ENCODE measurements around the gene HS3ST5. TPM values are rescaled to one million over a fixed set of nuclear protein-coding genes. Genes with fewer than 3 reads are reported as not detected.
"Not testable (repeated sequence)": the region's sequence is repeated elsewhere in the genome, so short reads cannot be mapped to it uniquely, and the experiment has no call there.

Gene HS3ST5
- total RNA-seq, 2 donors from 2014 or later = 0.31 to 2.0 TPM

DNA sequence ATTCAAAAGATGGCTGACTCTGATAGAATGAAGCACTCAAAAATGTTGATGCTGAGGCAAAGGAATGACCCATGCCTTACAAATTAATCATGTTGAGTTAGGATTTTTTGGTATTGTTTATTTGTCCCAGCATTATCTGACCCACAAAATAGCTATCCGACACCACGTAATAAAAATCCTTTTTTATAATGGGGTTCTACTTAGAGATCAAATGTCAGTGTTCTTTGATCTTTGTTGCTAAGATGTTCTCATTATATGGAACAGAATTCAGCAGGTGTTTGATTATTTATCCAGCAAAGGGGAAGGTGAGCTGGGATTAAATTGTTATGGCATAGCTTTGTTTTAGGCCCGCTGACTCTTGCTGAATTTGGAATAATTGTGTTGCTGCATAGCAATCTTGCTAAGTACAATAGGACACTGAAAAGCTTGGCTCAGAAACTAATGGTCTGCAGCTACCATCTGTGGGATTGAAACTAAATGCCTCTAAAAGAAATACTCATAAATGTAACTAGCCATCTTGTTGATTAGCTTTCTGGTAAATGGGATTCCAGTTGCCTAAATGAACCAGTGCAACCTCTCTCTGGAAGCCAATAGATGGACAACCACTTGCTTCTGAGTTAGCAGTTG lies 191.6 kb downstream of the HS3ST5 start:
- Histone ChIP-seq H3K27ac (ENCODE audit: low read depth, low read length) (no peak overlapping the region), H3K4me1 (ENCODE audit: control insufficient read depth, insufficient read depth, low read length) (no peaks in the 10 kb centered on the region), H3K9me3 (ENCODE audit: control insufficient read depth, low read length) (peaks cover 8% of the 10 kb centered on the region), H3K9ac (ENCODE audit: extremely low read depth, low read length, poor library complexity, severe bottlenecking) (no peak overlapping the region), H3K36me3 (ENCODE audit: control insufficient read depth, insufficient read depth, low read length) (no peaks in the 10 kb centered on the region), H3K4me3 (ENCODE audit: low read length) (no peak overlapping the region), H3K27me3 (ENCODE audit: control insufficient read depth, insufficient read depth, low read length, poor library complexity, severe bottlenecking) (no peaks in the 10 kb centered on the region)
- TF ChIP-seq, protein P1, sequence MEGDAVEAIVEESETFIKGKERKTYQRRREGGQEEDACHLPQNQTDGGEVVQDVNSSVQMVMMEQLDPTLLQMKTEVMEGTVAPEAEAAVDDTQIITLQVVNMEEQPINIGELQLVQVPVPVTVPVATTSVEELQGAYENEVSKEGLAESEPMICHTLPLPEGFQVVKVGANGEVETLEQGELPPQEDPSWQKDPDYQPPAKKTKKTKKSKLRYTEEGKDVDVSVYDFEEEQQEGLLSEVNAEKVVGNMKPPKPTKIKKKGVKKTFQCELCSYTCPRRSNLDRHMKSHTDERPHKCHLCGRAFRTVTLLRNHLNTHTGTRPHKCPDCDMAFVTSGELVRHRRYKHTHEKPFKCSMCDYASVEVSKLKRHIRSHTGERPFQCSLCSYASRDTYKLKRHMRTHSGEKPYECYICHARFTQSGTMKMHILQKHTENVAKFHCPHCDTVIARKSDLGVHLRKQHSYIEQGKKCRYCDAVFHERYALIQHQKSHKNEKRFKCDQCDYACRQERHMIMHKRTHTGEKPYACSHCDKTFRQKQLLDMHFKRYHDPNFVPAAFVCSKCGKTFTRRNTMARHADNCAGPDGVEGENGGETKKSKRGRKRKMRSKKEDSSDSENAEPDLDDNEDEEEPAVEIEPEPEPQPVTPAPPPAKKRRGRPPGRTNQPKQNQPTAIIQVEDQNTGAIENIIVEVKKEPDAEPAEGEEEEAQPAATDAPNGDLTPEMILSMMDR (conservative IDR thresholded peaks at IDR 0.05) = no peak
- Mint-ChIP-seq H3K36me3 (ENCODE audit: low read depth) (peaks cover 3% of the 10 kb centered on the region), H3K4me3 (no peak overlapping the region), H3K27ac (no peak overlapping the region), H3K9me3 (peaks cover 9% of the 10 kb centered on the region), H3K4me1 (no peaks in the 10 kb centered on the region), H3K27me3 (ENCODE audit: insufficient read depth) (no peaks in the 10 kb centered on the region)
- WGBS, 2 experiments (ENCODE audit: insufficient coverage in 1 of 2, insufficient read length in 1 of 2) = 95 to 100% methylated on average over 3 of the region's 3 CpGs
- no peak for DNase-seq

DNA sequence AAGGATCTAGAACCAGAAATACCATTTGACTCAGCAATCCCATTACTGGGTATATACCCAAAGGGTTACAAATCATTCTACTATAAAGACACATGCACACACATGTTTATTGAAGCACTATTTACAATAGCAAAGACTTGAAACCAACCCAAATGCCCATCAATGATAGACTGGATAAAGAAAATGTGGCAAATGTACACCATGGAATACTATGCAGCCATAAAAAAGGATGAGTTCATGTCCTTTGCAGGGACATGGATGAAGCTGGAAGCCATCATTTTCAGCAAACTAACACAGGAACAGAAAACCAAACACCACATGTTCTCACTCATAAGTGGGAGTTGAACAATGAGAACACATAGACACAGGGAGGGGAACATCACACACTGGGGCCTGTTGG lies 193.6 kb downstream of the HS3ST5 start:
- not testable (repeated sequence) for H3K27ac ChIP-seq (ENCODE audit: low read depth, low read length); DNase-seq; H3K9ac ChIP-seq (ENCODE audit: extremely low read depth, low read length, poor library complexity, severe bottlenecking); H3K36me3 ChIP-seq (ENCODE audit: control insufficient read depth, insufficient read depth, low read length); H3K27me3 ChIP-seq (ENCODE audit: control insufficient read depth, insufficient read depth, low read length, poor library complexity, severe bottlenecking); H3K36me3 Mint-ChIP-seq (ENCODE audit: low read depth); H3K4me3 ChIP-seq (ENCODE audit: low read length); H3K4me1 ChIP-seq (ENCODE audit: control insufficient read depth, insufficient read depth, low read length); H3K9me3 ChIP-seq (ENCODE audit: control insufficient read depth, low read length); H3K27ac Mint-ChIP-seq; H3K9me3 Mint-ChIP-seq; H3K27me3 Mint-ChIP-seq (ENCODE audit: insufficient read depth); H3K4me3 Mint-ChIP-seq
- H3K4me1 Mint-ChIP-seq = peaks cover 13% of the 10 kb centered on the region

DNA sequence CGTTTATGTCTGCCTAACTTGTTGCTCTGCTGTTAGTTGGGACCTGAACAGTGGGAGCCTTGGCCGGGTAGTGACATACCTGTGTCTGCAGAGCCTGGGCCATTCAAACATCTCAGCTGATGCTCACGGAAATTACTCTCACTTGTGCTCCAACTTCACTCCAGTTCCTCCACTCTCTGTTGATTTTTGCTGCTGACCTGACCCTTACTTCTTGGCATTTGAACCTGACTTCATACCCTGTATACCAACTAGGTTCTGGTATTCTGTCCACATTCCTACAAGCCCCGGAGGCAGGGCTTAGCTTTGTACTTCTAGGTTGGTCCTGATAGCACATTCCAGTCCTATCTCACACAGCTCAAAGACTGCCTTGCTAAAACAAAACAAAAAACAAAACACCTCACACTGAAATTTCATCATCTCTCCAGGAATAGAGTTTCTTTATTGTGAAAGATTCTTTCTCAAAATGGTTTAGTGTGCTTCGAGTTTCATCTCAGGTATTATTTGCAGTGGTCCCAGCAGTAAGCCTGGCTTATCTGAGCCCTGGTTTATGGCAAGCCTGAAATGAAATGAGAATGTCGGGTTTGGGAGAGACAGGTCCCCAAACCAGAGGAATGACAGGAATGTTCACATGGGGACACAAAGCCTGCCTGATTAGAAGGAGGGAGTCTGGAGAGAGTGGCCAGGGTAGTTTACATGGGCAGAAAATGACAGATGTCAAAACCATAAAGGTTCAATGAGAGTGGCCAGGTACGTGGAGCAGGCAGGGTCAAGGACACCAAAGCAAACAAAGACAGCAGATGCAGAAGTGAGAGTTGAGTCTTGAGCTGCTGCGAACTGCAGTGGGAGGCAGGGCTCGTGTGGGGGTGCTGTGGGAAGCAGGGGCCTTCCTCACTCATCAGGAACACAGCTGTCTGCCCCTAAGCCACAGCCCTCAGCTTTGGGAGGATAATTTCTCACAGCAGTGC lies 197.7 kb downstream of the HS3ST5 start:
- Histone ChIP-seq H3K4me3 (ENCODE audit: low read length) (peak overlapping the region; percentile 13), H3K27ac (ENCODE audit: low read depth, low read length) (peak overlapping the region; percentile 12), H3K9ac (ENCODE audit: extremely low read depth, low read length, poor library complexity, severe bottlenecking) (peak overlapping the region; percentile 52), H3K9me3 (ENCODE audit: control insufficient read depth, low read length) (peaks cover 8% of the 10 kb centered on the region), H3K27me3 (ENCODE audit: control insufficient read depth, insufficient read depth, low read length, poor library complexity, severe bottlenecking) (no peaks in the 10 kb centered on the region), H3K36me3 (ENCODE audit: control insufficient read depth, insufficient read depth, low read length) (no peaks in the 10 kb centered on the region), H3K4me1 (ENCODE audit: control insufficient read depth, insufficient read depth, low read length) (peaks cover 10% of the 10 kb centered on the region)
- peaks cover 17% of the 10 kb centered on the region for H3K4me1 Mint-ChIP-seq
- TF ChIP-seq, protein P1 (conservative IDR thresholded peaks at IDR 0.05) = no peak
- WGBS, 2 experiments (ENCODE audit: insufficient coverage in 1 of 2, insufficient read length in 1 of 2) = 60 to 62% methylated on average over 5 to 9 of the region's 9 CpGs
- H3K27ac Mint-ChIP-seq = peak overlapping the region; percentile 78
- no peak overlapping the region for H3K4me3 Mint-ChIP-seq
- peak; percentile 72 for DNase-seq
- H3K27me3 Mint-ChIP-seq (ENCODE audit: insufficient read depth) = no peaks in the 10 kb centered on the region
- H3K9me3 Mint-ChIP-seq = peaks cover 9% of the 10 kb centered on the region
- peaks cover 3% of the 10 kb centered on the region for H3K36me3 Mint-ChIP-seq (ENCODE audit: low read depth)

All from endodermal cell (in vitro differentiated cells).